Ovary (tissue), 3 donors: ENCODE data around the gene UGT1A5.

Source experiments
- EP300 ChIP-seq: sonication (generic); formaldehyde crosslinking; IDR thresholded peaks from one replicate; pipeline ENCODE4 v1.6.1; 2017; ENCODE audit warnings: antibody characterized with exemption
- TF ChIP-seq, protein P1 (sequence below), 3 donors: fragments of 450-650 bp in 2 of 3; fragments of 200-600 bp in 1 of 3; IDR thresholded peaks; one replicate each; pipeline versions ENCODE4 v1.5.1 to v1.8.0; 2016 to 2022; ENCODE audit warnings: antibody characterized with exemption in 3 of 3, mild to moderate bottlenecking in 1 of 3
- donor health status: DM: no; HTN: no; CAD: no.

DNA sequence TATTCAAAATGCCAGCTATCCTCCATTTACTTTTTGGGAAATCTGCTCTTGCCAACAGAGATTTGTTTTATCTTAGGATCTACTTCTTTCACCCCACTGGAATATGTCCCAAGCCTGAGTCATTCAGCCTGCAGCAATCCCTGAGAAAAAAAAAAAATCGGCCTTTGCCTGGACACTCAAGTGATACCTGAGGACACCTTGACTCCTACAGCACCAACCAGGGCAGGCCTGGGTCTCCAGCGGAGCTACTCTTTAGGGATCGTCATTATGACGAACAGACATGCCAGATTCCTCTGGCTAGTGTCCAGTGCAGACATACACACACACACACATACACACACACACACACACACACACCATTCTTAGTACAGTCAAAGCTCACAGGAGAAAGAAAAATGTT is 22.3 kb upstream of the UGT1A5 start:
- no peak for TF ChIP-seq EP300
- TF ChIP-seq, protein P1, sequence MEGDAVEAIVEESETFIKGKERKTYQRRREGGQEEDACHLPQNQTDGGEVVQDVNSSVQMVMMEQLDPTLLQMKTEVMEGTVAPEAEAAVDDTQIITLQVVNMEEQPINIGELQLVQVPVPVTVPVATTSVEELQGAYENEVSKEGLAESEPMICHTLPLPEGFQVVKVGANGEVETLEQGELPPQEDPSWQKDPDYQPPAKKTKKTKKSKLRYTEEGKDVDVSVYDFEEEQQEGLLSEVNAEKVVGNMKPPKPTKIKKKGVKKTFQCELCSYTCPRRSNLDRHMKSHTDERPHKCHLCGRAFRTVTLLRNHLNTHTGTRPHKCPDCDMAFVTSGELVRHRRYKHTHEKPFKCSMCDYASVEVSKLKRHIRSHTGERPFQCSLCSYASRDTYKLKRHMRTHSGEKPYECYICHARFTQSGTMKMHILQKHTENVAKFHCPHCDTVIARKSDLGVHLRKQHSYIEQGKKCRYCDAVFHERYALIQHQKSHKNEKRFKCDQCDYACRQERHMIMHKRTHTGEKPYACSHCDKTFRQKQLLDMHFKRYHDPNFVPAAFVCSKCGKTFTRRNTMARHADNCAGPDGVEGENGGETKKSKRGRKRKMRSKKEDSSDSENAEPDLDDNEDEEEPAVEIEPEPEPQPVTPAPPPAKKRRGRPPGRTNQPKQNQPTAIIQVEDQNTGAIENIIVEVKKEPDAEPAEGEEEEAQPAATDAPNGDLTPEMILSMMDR (IDR thresholded peaks at IDR 0.05): no peak
